A549 (cell line): ENCODE data around the gene NAP1L1.

ENCODE experiments used
- CHD2 ChIP-seq: fragments of 150-350 bp; IDR thresholded peaks from 2 replicates; pipeline ENCODE4 v1.6.1; 2014; ENCODE audit warnings: low read length; ENCODE audit not compliant: partially characterized antibody
- EHMT2 ChIP-seq: fragments of 200-600 bp; sonication (generic); IDR thresholded peaks from 2 replicates; pipeline ENCODE4 v1.6.1; 2016; ENCODE audit warnings: antibody characterized with exemption, low read depth, mild to moderate bottlenecking, moderate library complexity
- JUNB ChIP-seq: fragments of >200 bp; sonication (Bioruptor Twin); formaldehyde crosslinking; IDR thresholded peaks from 2 replicates; pipeline ENCODE4 v1.6.1; 2016
- TP53 ChIP-seq: fragments of 250-450 bp; sonication (Bioruptor Pico); IDR thresholded peaks from 2 replicates; pipeline ENCODE4 v1.5.0; 2021; ENCODE audit warnings: mild to moderate bottlenecking, moderate library complexity
- TF ChIP-seq, protein P1 (sequence below): IDR thresholded peaks from 2 replicates; pipeline ENCODE4 v1.6.1; 2012
- TF ChIP-seq, protein P2 (sequence below): fragments of >200 bp; sonication (Bioruptor Twin); formaldehyde crosslinking; IDR thresholded peaks from 3 replicates; pipeline ENCODE4 v1.5.1; 2016
- TF ChIP-seq, protein P3 (sequence below): fragments of 450-650 bp; IDR thresholded peaks from 2 replicates; pipeline ENCODE4 v1.6.1; 2014; ENCODE audit warnings: antibody characterized with exemption

DNA sequence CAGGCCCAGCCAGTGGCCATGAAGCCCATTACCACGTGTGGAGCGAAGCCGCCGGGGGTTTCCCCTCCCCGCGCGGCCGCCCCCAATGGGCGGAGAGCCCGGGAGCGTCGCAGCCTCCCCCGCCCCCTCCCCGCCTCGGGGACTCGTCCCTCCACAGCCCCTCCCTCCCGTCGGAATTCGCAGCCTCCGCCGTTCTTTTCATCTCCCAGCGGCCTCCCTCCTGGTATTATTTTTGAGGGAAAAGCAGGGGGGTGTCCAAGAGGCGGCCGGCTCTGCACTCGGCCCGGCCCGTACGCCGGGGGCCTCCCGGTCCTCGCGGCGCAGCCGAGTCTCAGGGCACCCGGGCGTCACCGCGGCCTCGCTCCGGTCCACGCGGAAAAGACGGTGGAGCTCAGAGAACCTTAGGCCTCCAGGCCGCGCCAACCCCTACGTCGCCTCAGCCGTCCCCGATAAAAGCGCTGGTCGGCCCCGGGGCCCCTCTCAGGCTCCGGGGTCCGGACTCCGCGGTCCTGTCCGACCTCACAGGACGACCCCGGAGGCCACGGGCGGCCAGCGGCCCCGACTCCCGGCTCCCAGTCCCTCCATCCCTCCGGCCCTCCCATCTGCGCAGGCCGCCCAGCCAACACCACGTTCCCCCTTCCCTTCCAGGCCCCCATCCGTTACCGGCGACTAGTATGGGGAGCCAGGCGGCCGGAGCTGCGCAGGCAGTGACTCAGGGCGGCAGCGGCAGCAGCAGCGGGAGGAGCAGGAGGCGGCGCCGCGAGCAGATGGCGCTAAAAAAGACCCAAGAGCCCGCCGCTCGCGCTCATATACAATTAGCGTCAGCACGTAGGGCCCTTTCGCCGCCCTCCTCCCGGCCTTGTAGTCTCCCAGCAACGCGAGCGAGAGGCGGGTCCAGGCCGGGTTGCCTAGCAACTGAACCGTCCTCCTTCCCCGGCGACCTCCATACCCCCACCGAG lies at the start of gene NAP1L1:
- TF ChIP-seq, protein P1, sequence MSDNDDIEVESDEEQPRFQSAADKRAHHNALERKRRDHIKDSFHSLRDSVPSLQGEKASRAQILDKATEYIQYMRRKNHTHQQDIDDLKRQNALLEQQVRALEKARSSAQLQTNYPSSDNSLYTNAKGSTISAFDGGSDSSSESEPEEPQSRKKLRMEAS, result peak; percentile 85
- TF ChIP-seq, protein P2, sequence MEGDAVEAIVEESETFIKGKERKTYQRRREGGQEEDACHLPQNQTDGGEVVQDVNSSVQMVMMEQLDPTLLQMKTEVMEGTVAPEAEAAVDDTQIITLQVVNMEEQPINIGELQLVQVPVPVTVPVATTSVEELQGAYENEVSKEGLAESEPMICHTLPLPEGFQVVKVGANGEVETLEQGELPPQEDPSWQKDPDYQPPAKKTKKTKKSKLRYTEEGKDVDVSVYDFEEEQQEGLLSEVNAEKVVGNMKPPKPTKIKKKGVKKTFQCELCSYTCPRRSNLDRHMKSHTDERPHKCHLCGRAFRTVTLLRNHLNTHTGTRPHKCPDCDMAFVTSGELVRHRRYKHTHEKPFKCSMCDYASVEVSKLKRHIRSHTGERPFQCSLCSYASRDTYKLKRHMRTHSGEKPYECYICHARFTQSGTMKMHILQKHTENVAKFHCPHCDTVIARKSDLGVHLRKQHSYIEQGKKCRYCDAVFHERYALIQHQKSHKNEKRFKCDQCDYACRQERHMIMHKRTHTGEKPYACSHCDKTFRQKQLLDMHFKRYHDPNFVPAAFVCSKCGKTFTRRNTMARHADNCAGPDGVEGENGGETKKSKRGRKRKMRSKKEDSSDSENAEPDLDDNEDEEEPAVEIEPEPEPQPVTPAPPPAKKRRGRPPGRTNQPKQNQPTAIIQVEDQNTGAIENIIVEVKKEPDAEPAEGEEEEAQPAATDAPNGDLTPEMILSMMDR, result no peak
- no peak for TF ChIP-seq CHD2
- peak; percentile 89; the same call in 1 of the 2 replicates for TF ChIP-seq TP53 (CRISPR knock-in tag)
- TF ChIP-seq, protein P3, sequence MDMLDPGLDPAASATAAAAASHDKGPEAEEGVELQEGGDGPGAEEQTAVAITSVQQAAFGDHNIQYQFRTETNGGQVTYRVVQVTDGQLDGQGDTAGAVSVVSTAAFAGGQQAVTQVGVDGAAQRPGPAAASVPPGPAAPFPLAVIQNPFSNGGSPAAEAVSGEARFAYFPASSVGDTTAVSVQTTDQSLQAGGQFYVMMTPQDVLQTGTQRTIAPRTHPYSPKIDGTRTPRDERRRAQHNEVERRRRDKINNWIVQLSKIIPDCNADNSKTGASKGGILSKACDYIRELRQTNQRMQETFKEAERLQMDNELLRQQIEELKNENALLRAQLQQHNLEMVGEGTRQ, result no peak
- TF ChIP-seq JUNB, result no peak
- TF ChIP-seq EHMT2, result no peak
